Measurements from ENCODE around the gene SAMD10.
"Not testable (repeated sequence)": the region's sequence is repeated elsewhere in the genome, so short reads cannot be mapped to it uniquely, and the experiment has no call there.

Gene SAMD10

GRCh38 chr20:63934271-63935068, 45.0 kb downstream of the SAMD10 start:
- TF ChIP-seq CTCF (conservative IDR thresholded peaks at IDR 0.05; ENCODE audit: low read depth, low read length): peak; percentile 57
- DNase-seq (ENCODE audit: low read depth): peak; percentile 19
- no peak overlapping the region for H3K4me3 ChIP-seq (ENCODE audit: low read depth, low read length)

GRCh38 chr20:63933646-63934045, 45.8 kb downstream of the SAMD10 start:
- no peak overlapping the region for H3K4me3 ChIP-seq (ENCODE audit: low read depth, low read length)
- no peak for TF ChIP-seq CTCF (conservative IDR thresholded peaks at IDR 0.05; ENCODE audit: low read depth, low read length)
- DNase-seq (ENCODE audit: low read depth): no peak

GRCh38 chr20:63932606-63933160, 46.8 kb downstream of the SAMD10 start:
- no peak overlapping the region for H3K4me3 ChIP-seq (ENCODE audit: low read depth, low read length)

GRCh38 chr20:63931735-63932134, 47.7 kb downstream of the SAMD10 start:
- H3K4me3 ChIP-seq (ENCODE audit: low read depth, low read length): no peak overlapping the region
- TF ChIP-seq CTCF (conservative IDR thresholded peaks at IDR 0.05; ENCODE audit: low read depth, low read length): no peak
- no peak for DNase-seq (ENCODE audit: low read depth)

More at GRCh38 chr20:63932606-63933160, 46.8 kb downstream of the SAMD10 start:
- TF ChIP-seq CTCF (conservative IDR thresholded peaks at IDR 0.05; ENCODE audit: low read depth, low read length): no peak
- no peak for DNase-seq (ENCODE audit: low read depth)

GRCh38 chr20:63930971-63931553, 48.4 kb downstream of the SAMD10 start:
- DNase-seq (ENCODE audit: low read depth): no peak
- no peak overlapping the region for H3K4me3 ChIP-seq (ENCODE audit: low read depth, low read length)
- no peak for TF ChIP-seq CTCF (conservative IDR thresholded peaks at IDR 0.05; ENCODE audit: low read depth, low read length)

- not testable (repeated sequence) for H3K4me3 ChIP-seq (ENCODE audit: low read depth, low read length)
These were observed 50.0 kb downstream of the SAMD10 start for GRCh38 chr20:63929473-63929883.

GRCh38 chr20:63929071-63929470, 50.4 kb downstream of the SAMD10 start:
- no peak overlapping the region for H3K4me3 ChIP-seq (ENCODE audit: low read depth, low read length)
- no peak for TF ChIP-seq CTCF (conservative IDR thresholded peaks at IDR 0.05; ENCODE audit: low read depth, low read length)
- DNase-seq (ENCODE audit: low read depth): no peak

More at GRCh38 chr20:63929473-63929883, 50.0 kb downstream of the SAMD10 start:
- DNase-seq (ENCODE audit: low read depth): not testable (repeated sequence)
